Rectal smooth muscle tissue (tissue), 1 donor: ENCODE results near the gene KCNE3.

Source experiments
- H3K27ac ChIP-seq: one replicate; pipeline ENCODE4 v1.7.0; 2013; ENCODE audit warnings: low read depth, low read length, inconsistent platforms
- H3K27me3 ChIP-seq: one replicate; pipeline ENCODE4 v1.7.0; 2013; ENCODE audit warnings: low read length; ENCODE audit not compliant: control insufficient read depth, insufficient read depth
- H3K36me3 ChIP-seq: one replicate; pipeline ENCODE4 v1.7.0; 2013; ENCODE audit warnings: low read length; ENCODE audit not compliant: control insufficient read depth, insufficient read depth
- H3K4me1 ChIP-seq: one replicate; pipeline ENCODE4 v1.7.0; 2013; ENCODE audit warnings: low read length; ENCODE audit not compliant: control insufficient read depth, insufficient read depth
- H3K4me3 ChIP-seq: one replicate; pipeline ENCODE4 v1.7.0; 2013; ENCODE audit warnings: low read length
- H3K9ac ChIP-seq: one replicate; pipeline ENCODE4 v1.7.0; 2013; ENCODE audit warnings: low read length

Gene KCNE3

GRCh38 chr11:74449369-74449931 is 17.9 kb downstream of the KCNE3 start:
- Histone ChIP-seq H3K4me1 (no peaks in the 10 kb centered on the region), H3K27ac (no peak overlapping the region), H3K36me3 (no peaks in the 10 kb centered on the region), H3K27me3 (no peaks in the 10 kb centered on the region), H3K9ac (no peak overlapping the region), H3K4me3 (no peak overlapping the region)

GRCh38 chr11:74447720-74448119 is 19.6 kb downstream of the KCNE3 start:
- no peak overlapping the region for H3K9ac ChIP-seq
- H3K4me3 ChIP-seq: no peak overlapping the region
- H3K27ac ChIP-seq: no peak overlapping the region
- H3K36me3 ChIP-seq: no peaks in the 10 kb centered on the region
- no peaks in the 10 kb centered on the region for H3K4me1 ChIP-seq
- no peaks in the 10 kb centered on the region for H3K27me3 ChIP-seq

DNA sequence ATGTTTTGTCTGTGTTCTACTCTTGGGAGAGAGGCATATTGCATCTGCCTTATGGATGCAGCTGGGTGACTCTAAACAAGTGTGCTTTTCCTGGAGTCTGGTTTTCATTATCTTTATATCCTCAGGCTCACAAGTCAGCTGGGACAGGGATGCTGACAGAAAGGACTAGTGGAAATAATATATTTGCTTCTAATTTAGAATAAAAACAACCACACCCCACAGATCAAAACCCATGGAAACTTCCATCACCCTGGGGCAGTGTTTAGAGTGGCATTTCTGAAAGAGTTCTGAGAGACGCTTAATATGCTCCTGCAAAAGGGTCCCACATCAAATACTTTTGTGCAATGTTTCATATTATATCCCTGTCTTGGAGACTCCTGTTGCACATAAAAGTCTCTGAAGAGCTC is 20.8 kb downstream of the KCNE3 start:
- Histone ChIP-seq H3K4me3 (no peak overlapping the region), H3K36me3 (no peaks in the 10 kb centered on the region), H3K27me3 (no peaks in the 10 kb centered on the region)

DNA sequence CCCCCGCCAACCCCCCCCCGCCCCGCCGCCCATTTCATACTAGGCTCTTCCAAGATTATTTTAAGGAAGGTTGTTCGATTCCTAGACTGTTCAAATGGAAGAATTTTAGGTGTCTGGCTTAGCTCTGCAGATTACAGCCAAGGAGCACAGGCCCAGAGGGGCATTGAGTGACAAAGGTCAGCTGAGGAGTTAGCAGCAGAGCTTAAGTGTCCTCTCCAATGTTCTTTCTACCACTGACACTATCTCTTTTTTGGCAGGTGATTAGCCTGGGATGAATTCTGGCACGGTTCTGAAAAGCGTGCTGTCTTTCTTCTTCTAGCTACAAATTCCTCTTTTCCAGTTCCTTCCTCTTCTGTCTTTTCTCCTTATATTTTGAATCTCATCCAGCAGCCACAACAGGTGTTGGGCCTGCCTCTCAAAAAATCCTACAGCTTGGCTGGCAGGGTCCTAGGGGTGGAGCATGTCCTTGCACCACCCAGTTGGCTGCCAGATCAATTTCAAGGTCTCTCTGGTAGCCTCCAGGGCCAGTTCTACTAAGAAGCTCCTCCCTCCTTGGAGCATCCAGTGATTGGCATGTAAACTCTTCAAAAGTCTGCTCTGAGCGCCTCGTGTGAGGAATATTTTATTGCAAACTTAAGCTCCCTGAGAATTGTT is 23.0 kb downstream of the KCNE3 start:
- Histone ChIP-seq H3K9ac (no peak overlapping the region), H3K36me3 (no peaks in the 10 kb centered on the region), H3K4me3 (no peak overlapping the region), H3K27ac (no peak overlapping the region), H3K27me3 (no peaks in the 10 kb centered on the region), H3K4me1 (no peaks in the 10 kb centered on the region)

More for the DNA sequence above, 20.8 kb downstream of the KCNE3 start:
- H3K27ac ChIP-seq: no peak overlapping the region
- H3K9ac ChIP-seq: no peak overlapping the region
- H3K4me1 ChIP-seq: no peaks in the 10 kb centered on the region

DNA sequence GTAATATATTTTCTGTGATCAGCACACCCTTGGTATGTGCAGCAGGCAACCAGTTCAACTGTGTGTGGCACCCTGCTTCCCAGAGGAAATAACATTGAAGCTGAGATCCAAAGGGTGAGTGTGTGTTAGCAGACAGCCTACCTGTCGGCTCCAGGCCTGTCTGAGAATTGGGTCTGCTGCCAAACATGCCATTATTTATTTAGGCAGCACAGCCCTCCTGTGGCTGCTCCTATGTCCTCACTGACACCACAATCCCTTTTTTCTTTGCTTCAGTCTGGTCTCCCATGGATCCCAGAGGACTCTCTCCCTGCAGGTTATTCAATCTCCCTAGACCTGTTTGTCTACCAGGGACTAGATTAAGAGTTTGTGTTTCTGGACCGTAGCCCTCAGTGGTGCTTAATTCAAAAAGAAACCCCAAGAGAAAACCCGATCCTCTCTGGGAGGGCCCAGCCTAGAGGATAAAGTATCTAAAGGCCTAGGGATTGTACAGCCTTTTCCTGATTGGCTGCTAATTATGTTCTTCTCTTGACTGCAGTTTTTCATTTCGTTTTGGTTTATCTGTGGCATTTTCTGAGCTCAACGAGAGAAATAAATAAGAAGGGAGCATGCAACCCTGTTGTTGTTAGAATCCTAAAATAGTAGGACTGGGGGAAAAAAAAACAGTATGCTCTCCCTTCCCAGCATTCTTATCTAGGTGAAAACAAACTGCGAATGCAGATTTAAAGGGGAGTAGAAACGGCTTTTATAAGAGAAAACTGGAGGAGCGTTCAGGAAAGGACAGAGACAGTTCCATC is 24.1 kb downstream of the KCNE3 start:
- no peak overlapping the region for H3K27ac ChIP-seq
- H3K4me3 ChIP-seq: no peak overlapping the region
- H3K36me3 ChIP-seq: no peaks in the 10 kb centered on the region

DNA sequence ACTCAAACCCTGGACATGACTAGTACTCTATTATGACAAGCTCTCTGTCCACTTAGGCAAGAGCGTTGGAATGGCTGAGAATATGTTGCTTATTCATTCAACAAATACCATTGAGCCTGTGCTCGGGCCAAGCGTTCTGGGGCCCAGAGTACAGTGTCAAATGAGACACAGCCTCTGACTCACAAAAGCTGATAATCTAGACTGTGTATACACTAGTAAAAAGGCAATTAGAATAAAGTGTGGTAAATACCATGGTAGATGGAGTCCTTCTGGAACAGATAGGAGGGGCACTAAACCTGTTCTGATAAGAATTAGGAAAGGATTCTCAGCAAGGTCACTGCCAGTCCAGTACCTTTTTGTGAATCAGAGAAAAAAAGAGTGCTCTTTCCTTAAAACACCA is 24.7 kb downstream of the KCNE3 start:
- no peaks in the 10 kb centered on the region for H3K4me1 ChIP-seq
- no peak overlapping the region for H3K4me3 ChIP-seq
- H3K9ac ChIP-seq: no peak overlapping the region
- H3K36me3 ChIP-seq: no peaks in the 10 kb centered on the region
- H3K27ac ChIP-seq: no peak overlapping the region
- no peaks in the 10 kb centered on the region for H3K27me3 ChIP-seq

More for the DNA sequence above, 24.1 kb downstream of the KCNE3 start:
- Histone ChIP-seq H3K9ac (no peak overlapping the region), H3K4me1 (no peaks in the 10 kb centered on the region), H3K27me3 (no peaks in the 10 kb centered on the region)

GRCh38 chr11:74438681-74439080 is 28.7 kb downstream of the KCNE3 start:
- Histone ChIP-seq H3K27ac (no peak overlapping the region), H3K27me3 (no peaks in the 10 kb centered on the region), H3K4me1 (no peaks in the 10 kb centered on the region), H3K4me3 (no peak overlapping the region), H3K9ac (no peak overlapping the region), H3K36me3 (no peaks in the 10 kb centered on the region)

DNA sequence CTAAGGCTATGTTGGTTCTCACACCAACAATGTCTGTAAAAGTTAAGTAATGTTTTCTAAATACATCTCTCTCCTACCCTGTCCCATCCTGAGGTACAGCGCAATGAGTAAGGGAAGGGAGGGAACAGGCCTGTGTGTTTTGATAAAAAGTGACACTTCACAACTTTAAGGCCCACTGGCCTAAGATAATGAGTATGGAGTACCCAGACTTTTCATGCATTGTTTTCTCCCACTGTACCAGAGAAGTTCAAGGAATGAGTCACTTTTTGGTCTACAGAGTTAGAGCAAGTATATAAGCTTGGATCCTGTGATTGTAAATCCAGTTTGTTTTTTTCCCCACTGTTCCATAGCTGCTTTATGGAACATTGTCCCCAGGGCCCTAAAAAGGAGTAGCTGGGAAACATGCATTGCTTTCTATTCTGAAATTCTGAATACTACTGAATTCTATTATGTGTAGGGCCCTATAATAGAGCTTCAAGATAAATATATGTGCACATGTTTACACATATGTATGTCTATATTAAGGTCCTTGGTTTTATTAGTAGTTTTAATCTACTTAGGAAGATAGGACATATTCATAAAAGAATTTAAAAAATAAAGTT is 29.8 kb downstream of the KCNE3 start:
- no peaks in the 10 kb centered on the region for H3K27me3 ChIP-seq
- H3K4me1 ChIP-seq: no peaks in the 10 kb centered on the region
- no peaks in the 10 kb centered on the region for H3K36me3 ChIP-seq
- H3K4me3 ChIP-seq: no peak overlapping the region
- H3K9ac ChIP-seq: no peak overlapping the region
- H3K27ac ChIP-seq: no peak overlapping the region

DNA sequence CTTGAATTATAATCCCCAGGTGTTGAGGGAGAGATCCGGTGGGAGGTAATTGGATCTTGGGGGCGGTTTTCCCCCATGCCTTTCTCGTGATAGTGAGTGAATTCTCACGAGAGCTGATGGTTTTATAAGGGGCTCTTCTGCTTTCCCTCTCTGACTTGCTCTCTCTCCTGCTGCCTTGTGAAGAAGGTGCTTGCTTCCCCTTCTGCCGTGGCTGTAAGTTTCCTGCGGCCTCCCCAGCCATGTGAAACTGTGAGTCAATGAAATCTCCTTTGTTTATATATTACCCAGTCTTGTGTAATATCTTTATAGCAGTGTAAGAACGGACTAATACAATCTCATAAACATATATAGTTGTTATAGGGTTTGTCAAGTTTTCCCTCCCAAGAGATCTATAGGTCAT is 32.8 kb downstream of the KCNE3 start:
- Histone ChIP-seq H3K27me3 (no peaks in the 10 kb centered on the region), H3K4me3 (no peak overlapping the region), H3K36me3 (no peaks in the 10 kb centered on the region), H3K27ac (no peak overlapping the region), H3K4me1 (no peaks in the 10 kb centered on the region), H3K9ac (no peak overlapping the region)

- Histone ChIP-seq H3K27ac (no peak overlapping the region), H3K36me3 (no peaks in the 10 kb centered on the region), H3K4me1 (no peaks in the 10 kb centered on the region), H3K9ac (no peak overlapping the region), H3K27me3 (no peaks in the 10 kb centered on the region), H3K4me3 (no peak overlapping the region)
Measured at GRCh38 chr11:74429205-74429604, 38.1 kb downstream of the KCNE3 start.

DNA sequence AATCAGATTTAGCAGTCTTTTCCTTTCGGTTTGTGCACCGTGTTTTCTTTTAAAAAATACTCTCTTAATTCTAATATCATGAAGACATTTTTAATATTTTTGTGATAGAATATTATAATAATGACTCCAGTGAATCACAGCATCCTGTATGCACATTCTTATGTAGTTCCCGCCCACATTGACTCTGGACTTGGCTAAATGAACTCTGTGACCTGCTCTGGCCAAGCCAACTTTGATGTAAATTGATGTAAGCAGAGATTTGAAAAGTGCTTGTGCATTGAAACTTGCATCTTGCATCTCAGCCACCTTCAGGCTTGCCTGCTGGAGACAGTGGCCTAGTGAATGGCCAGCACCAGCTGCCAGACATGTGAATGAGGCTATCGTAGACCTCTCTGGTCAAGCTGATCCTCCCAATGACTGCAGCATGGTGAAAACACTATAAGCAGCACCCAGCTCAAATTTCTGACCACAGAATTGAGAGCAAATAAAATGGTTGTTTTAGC is 39.9 kb downstream of the KCNE3 start:
- H3K27ac ChIP-seq: no peak overlapping the region
- no peaks in the 10 kb centered on the region for H3K27me3 ChIP-seq
- no peak overlapping the region for H3K4me3 ChIP-seq
- H3K36me3 ChIP-seq: no peaks in the 10 kb centered on the region
- H3K9ac ChIP-seq: no peak overlapping the region
- H3K4me1 ChIP-seq: no peaks in the 10 kb centered on the region

DNA sequence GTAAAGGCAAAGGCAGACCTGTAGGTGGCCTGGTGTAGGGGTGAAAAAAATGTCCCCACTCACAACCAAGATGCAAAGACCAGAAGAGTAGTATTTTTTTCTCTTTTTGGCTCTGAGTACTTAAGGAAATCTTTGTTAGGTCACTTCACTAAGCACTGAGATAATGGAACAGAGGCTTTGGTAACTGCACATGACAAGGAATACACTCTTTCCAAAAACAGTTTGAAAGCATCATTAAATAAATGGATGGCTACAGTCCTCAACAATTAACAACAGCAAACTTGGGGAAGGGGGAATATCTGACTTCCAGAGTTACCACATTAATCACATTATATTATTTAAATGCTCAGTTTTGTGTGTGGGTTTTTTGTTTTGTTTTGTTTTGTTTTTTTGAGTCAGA is 42.2 kb downstream of the KCNE3 start:
- H3K4me3 ChIP-seq: no peak overlapping the region
- H3K27me3 ChIP-seq: no peaks in the 10 kb centered on the region
- no peaks in the 10 kb centered on the region for H3K36me3 ChIP-seq
- no peak overlapping the region for H3K27ac ChIP-seq
- no peak overlapping the region for H3K9ac ChIP-seq
- H3K4me1 ChIP-seq: no peaks in the 10 kb centered on the region
